ENCODE measurements around the gene PRLR. TPM values are rescaled to one million over a fixed set of nuclear protein-coding genes. Genes with fewer than 3 reads are reported as not detected.
A peak's percentile ranks its signal among the peaks of the same experiment; 100 is the strongest.

PRLR gene
- total and polyA plus RNA-seq, 2 of the 13 experiments (the other 11 are each of a cell fraction or from before 2014, with no cell fraction given) = 12.2 to 13.3 TPM

GRCh38 chr5:35159370-35159742 lies 70.9 kb downstream of the PRLR start (continued):
- TF ChIP-seq FOXO4 (CRISPR knock-in tag; conservative IDR thresholded peaks at IDR 0.05) (no peak), GRHL1 (CRISPR knock-in tag; conservative IDR thresholded peaks at IDR 0.05) (no peak), CBX5 (CRISPR knock-in tag; IDR thresholded peaks at IDR 0.05; ENCODE audit: borderline replicate concordance) (no peak), ZNF878 (CRISPR knock-in tag; IDR thresholded peaks at IDR 0.05) (no peak), ZFP36L1 (CRISPR knock-in tag; IDR thresholded peaks at IDR 0.05) (no peak), ZFP82 (CRISPR knock-in tag; IDR thresholded peaks at IDR 0.05; ENCODE audit: borderline replicate concordance) (no peak), ZNF567 (CRISPR knock-in tag; IDR thresholded peaks at IDR 0.05; ENCODE audit: borderline replicate concordance) (no peak), ISX (CRISPR knock-in tag; conservative IDR thresholded peaks at IDR 0.05) (no peak), DPF2 (CRISPR knock-in tag; IDR thresholded peaks at IDR 0.05; ENCODE audit: borderline replicate concordance, low read depth) (peak; percentile 86), MAF1 (CRISPR knock-in tag; IDR thresholded peaks at IDR 0.05; ENCODE audit: borderline replicate concordance) (no peak), MZF1 (CRISPR knock-in tag; IDR thresholded peaks at IDR 0.05; ENCODE audit: borderline replicate concordance) (no peak), CENPX (CRISPR knock-in tag; IDR thresholded peaks at IDR 0.05) (no peak), ZNF552 (CRISPR knock-in tag; IDR thresholded peaks at IDR 0.05; ENCODE audit: borderline replicate concordance) (no peak), SNRNP70 (IDR thresholded peaks at IDR 0.05; ENCODE audit: low read depth, low read length) (no peak), ZNF296 (CRISPR knock-in tag; conservative IDR thresholded peaks at IDR 0.05) (no peak), ZNF660 (CRISPR knock-in tag; IDR thresholded peaks at IDR 0.05; ENCODE audit: borderline replicate concordance, low read depth) (no peak), PITX1 (CRISPR knock-in tag; IDR thresholded peaks at IDR 0.05) (peak; percentile 47; the same call in 1 of the 2 replicates), CHD4 (IDR thresholded peaks at IDR 0.05; ENCODE audit: borderline replicate concordance, low read length) (no peak), ZNF75D (CRISPR knock-in tag; IDR thresholded peaks at IDR 0.05; ENCODE audit: borderline replicate concordance) (no peak), NONO (IDR thresholded peaks at IDR 0.05) (no peak), NONO (CRISPR knock-in tag; conservative IDR thresholded peaks at IDR 0.05) (no peak), ZNF558 (CRISPR knock-in tag; IDR thresholded peaks at IDR 0.05; ENCODE audit: borderline replicate concordance) (no peak), CREB1 (IDR thresholded peaks at IDR 0.05) (no peak), CREB1 (CRISPR knock-in tag; IDR thresholded peaks at IDR 0.05) (no peak), ZNF292 (CRISPR knock-in tag; IDR thresholded peaks at IDR 0.05; ENCODE audit: borderline replicate concordance, low read depth) (peak; percentile 43; the same call in 1 of the 2 replicates), FOSL2 (CRISPR knock-in tag; IDR thresholded peaks at IDR 0.05) (0 out of 2 replicates have a peak, but pooled peaks have one; percentile 23)
- TF ChIP-seq, protein P1, sequence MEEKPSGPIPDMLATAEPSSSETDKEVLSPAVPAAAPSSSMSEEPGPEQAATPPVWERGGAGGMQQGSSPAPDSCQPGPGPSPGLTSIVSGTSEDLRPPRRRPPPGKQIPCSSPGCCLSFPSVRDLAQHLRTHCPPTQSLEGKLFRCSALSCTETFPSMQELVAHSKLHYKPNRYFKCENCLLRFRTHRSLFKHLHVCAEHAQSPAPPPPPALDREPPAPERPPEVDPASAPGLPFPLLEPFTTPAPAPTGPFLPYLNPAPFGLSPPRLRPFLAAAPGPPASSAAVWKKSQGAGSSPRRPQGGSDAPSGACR (CRISPR knock-in tag; IDR thresholded peaks at IDR 0.05) = no peak
- TF ChIP-seq, protein P2, sequence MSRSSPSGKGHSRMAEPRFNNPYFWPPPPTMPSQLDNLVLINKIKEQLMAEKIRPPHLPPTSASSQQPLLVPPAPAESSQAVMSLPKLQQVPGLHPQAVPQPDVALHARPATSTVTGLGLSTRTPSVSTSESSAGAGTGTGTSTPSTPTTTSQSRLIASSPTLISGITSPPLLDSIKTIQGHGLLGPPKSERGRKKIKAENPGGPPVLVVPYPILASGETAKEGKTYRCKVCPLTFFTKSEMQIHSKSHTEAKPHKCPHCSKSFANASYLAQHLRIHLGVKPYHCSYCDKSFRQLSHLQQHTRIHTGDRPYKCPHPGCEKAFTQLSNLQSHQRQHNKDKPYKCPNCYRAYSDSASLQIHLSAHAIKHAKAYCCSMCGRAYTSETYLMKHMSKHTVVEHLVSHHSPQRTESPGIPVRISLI (CRISPR knock-in tag; IDR thresholded peaks at IDR 0.05; ENCODE audit: borderline replicate concordance) = peak; percentile 74; the same call in 1 of the 2 replicates
